HepG2 (cell line): ENCODE data around the gene ZNF384. TPM values are rescaled to one million over a fixed set of nuclear protein-coding genes. Genes with fewer than 3 reads are reported as not detected.

Experiments
- ATAC-seq: fragments of 200-7000 bp; cut with Tn5 transposase; 3 replicates; pipeline ENCODE4 v1.9.1; 2020; ENCODE audit warnings: mild to moderate bottlenecking, moderate library complexity
- BruUV-seq: library from RNA; stranded (reverse); fragments of 400-500 nt; replicated peaks from 2 replicates; lab custom pipeline; 2021; lab: Mats Ljungman, UMichigan
- CTCF ChIA-PET: fragments of 300-600 bp; formaldehyde crosslinking; extraction: SDS; loops from one replicate; lab custom pipeline; 2021; ENCODE audit warnings: low total read pairs, inconsistent platforms, low intra/inter-chr PET ratio; lab: Yijun Ruan, JAX
- POLR2A ChIA-PET: fragments of 350-600 bp; sonication (Branson Sonifier 250); formaldehyde crosslinking; loops from one replicate; lab custom pipeline; 2020; ENCODE audit warnings: antibody characterized with exemption, inconsistent platforms; lab: Yijun Ruan, JAX
- DNase-seq: peaks from one replicate; pipeline ENCODE4 v3.0.0-alpha.2; 2015; ENCODE audit warnings: low spot score
- FAIRE-seq: peaks from 3 replicates; lab custom pipeline; 2011; peaks lifted over from hg19 to GRCh38; lab: Jason Lieb, UNC
- H2AFZ ChIP-seq: one replicate; pipeline ENCODE4 v1.6.1; 2011; ENCODE audit warnings: low read length, inconsistent platforms
- H3K27ac ChIP-seq: fragments of 300-600 bp; 3 replicates; pipeline ENCODE4 v1.8.0; 2011; ENCODE audit warnings: mixed run types, mild to moderate bottlenecking, mixed read lengths, low read length, inconsistent platforms; ENCODE audit not compliant: insufficient read depth; ENCODE audit errors: extremely low read length
- H3K27me3 ChIP-seq, 2 experiments: fragments of 200-600 bp in 1 of 2; 2 replicates in 1 of 2; 3 replicates in 1 of 2; pipeline versions ENCODE4 v1.6.0 to v1.8.0; 2011; ENCODE audit warnings: low read length in 2 of 2, mild to moderate bottlenecking in 2 of 2, moderate library complexity in 2 of 2, inconsistent platforms in 1 of 2; ENCODE audit not compliant: insufficient read depth in 2 of 2, control insufficient read depth in 1 of 2
- H3K36me3 ChIP-seq, 2 experiments: fragments of 200-600 bp in 1 of 2; replicated peaks in 1 of 2; 2 replicates in 1 of 2; 3 replicates in 1 of 2; pipeline versions ENCODE4 v1.5.1 to v1.8.0; 2011; ENCODE audit warnings: low read length in 2 of 2, inconsistent platforms in 1 of 2; ENCODE audit not compliant: insufficient read depth in 2 of 2, control insufficient read depth in 1 of 2
- H3K4me1 ChIP-seq: 2 replicates; pipeline ENCODE4 v1.5.1; 2012; ENCODE audit warnings: low read length, inconsistent platforms; ENCODE audit not compliant: insufficient read depth
- H3K4me2 ChIP-seq: 2 replicates; pipeline ENCODE4 v1.6.0; 2011; ENCODE audit warnings: low read depth, low read length, inconsistent platforms
- H3K4me3 ChIP-seq, 3 experiments: fragments of 200-600 bp in 1 of 3; sonication (generic), shearing (Covaris generic) in 1 of 3; replicated peaks in 1 of 3; 2 replicates each; pipeline ENCODE4 v1.5.1; 2011 to 2016; ENCODE audit warnings: low read length in 3 of 3, inconsistent platforms in 2 of 3, low read depth in 2 of 3, mild to moderate bottlenecking in 2 of 3, control low read depth in 1 of 3, mixed read lengths in 1 of 3; ENCODE audit not compliant: insufficient read depth in 1 of 3
- H3K79me2 ChIP-seq: one replicate; pipeline ENCODE4 v1.6.1; 2011; ENCODE audit warnings: low read length, inconsistent platforms; ENCODE audit not compliant: insufficient read depth
- H3K9ac ChIP-seq: 2 replicates; pipeline ENCODE4 v1.6.0; 2011; ENCODE audit warnings: mild to moderate bottlenecking, low read depth, low read length, inconsistent platforms; ENCODE audit not compliant: insufficient read depth
- H3K9me3 ChIP-seq: 2 replicates; pipeline ENCODE4 v1.5.1; 2012; ENCODE audit warnings: mild to moderate bottlenecking, low read length
- H4K20me1 ChIP-seq: 2 replicates; pipeline ENCODE4 v1.6.0; 2011; ENCODE audit warnings: inconsistent platforms, mild to moderate bottlenecking, low read length, moderate library complexity; ENCODE audit not compliant: insufficient read depth
- CC2D1A ChIP-seq: sonication (generic); formaldehyde crosslinking; IDR thresholded peaks from 2 replicates; pipeline ENCODE4 v1.8.1; 2023; ENCODE audit warnings: mild to moderate bottlenecking, missing genetic modification reagents
- ELK4 ChIP-seq: sonication (generic); formaldehyde crosslinking; IDR thresholded peaks from 2 replicates; pipeline ENCODE4 v1.9.0; 2021; ENCODE audit warnings: missing genetic modification reagents, borderline replicate concordance
- KDM4B ChIP-seq: sonication (generic); formaldehyde crosslinking; IDR thresholded peaks from 2 replicates; pipeline ENCODE4 v1.4.0; 2020; ENCODE audit warnings: missing genetic modification reagents
- MTA1 ChIP-seq: sonication (generic); formaldehyde crosslinking; IDR thresholded peaks from 2 replicates; pipeline ENCODE4 v1.4.0; 2020; ENCODE audit warnings: missing genetic modification reagents, mild to moderate bottlenecking, borderline replicate concordance
- MZF1 ChIP-seq: sonication (generic); formaldehyde crosslinking; IDR thresholded peaks from 2 replicates; pipeline ENCODE4 v1.8.1; 2023; ENCODE audit warnings: mild to moderate bottlenecking, missing genetic modification reagents, borderline replicate concordance
- NFYB ChIP-seq: sonication (generic); formaldehyde crosslinking; IDR thresholded peaks from 2 replicates; pipeline ENCODE4 v1.4.0; 2020; ENCODE audit warnings: missing genetic modification reagents
- SMAD9 ChIP-seq: sonication (generic); formaldehyde crosslinking; IDR thresholded peaks from 2 replicates; pipeline ENCODE4 v1.5.1; 2020; ENCODE audit warnings: mild to moderate bottlenecking, missing genetic modification reagents
- SMC3 ChIP-seq: IDR thresholded peaks from 2 replicates; pipeline ENCODE4 v1.6.1; 2011; ENCODE audit warnings: low read length, improper control_type of control experiment
- ZFP1 ChIP-seq: IDR thresholded peaks from 2 replicates; pipeline ENCODE4 v1.6.1; 2016
- ZMYM4 ChIP-seq: sonication (generic); formaldehyde crosslinking; IDR thresholded peaks from 2 replicates; pipeline ENCODE4 v1.8.1; 2023; ENCODE audit warnings: mild to moderate bottlenecking, missing genetic modification reagents
- ZNF143 ChIP-seq: sonication (generic); formaldehyde crosslinking; IDR thresholded peaks from 2 replicates; pipeline ENCODE4 v1.4.0; 2020; ENCODE audit warnings: missing genetic modification reagents
- ZNF614 ChIP-seq: IDR thresholded peaks from 2 replicates; pipeline ENCODE4 v1.6.1; 2018; ENCODE audit warnings: missing biosample characterization, missing genetic modification reagents, inconsistent platforms, borderline replicate concordance
- ZNF816 ChIP-seq: sonication (generic); formaldehyde crosslinking; IDR thresholded peaks from 2 replicates; pipeline ENCODE4 v1.8.0; 2022; ENCODE audit warnings: missing genetic modification reagents, mild to moderate bottlenecking, borderline replicate concordance
- ZSCAN12 ChIP-seq: sonication (generic); formaldehyde crosslinking; IDR thresholded peaks from 2 replicates; pipeline ENCODE4 v1.9.0; 2021; ENCODE audit warnings: mild to moderate bottlenecking, missing genetic modification reagents
- WGBS: methylation state at CpG from one replicate; pipeline ENCODE4 v1.1.6; 2017; ENCODE audit warnings: low lambda C conversion rate; 5-methylcytosine and 5-hydroxymethylcytosine counted together
- in situ Hi-C: cut with HindIII; loops from 2 replicates; pipeline ENCODE4 v1.10.0; 2017; ENCODE audit warnings: low pct_unique_long_range_greater_than_20kb; ENCODE audit not compliant: extremely low pct_ligation_motif_present
- intact Hi-C: fragments of 100-400 bp; cut with micrococcal nuclease; formaldehyde crosslinking; loops from one replicate; pipeline ENCODE4 v1.10.0; 2022; ENCODE audit not compliant: unreplicated experiment
- polyA plus RNA-seq, 8 experiments: library from polyadenylated mRNA; depleted of rRNA in 3 of 8; stranded (reverse) in 7 of 8; unstranded in 1 of 8; fragments of >200 nt; fragmentation: Illumina TruSeq in 4 of 8; extraction: Trizol in 4 of 8; gene quantifications; 2 replicates each; pipeline versions ENCODE4 v1.2.1 to v1.2.3, GENCODE V29; 2011 to 2016; ENCODE audit warnings: low read depth in 4 of 8, missing spikeins in 1 of 8, mixed read lengths in 1 of 8; ENCODE audit not compliant: insufficient read depth in 1 of 8
- total RNA-seq, 5 experiments: library from RNA; depleted of rRNA; stranded (reverse); fragments of >200 nt; fragmentation: Illumina TruSeq; extraction: Trizol; gene quantifications; 2 replicates each; pipeline ENCODE4 v1.2.3, GENCODE V29; 2016; ENCODE audit warnings: low read depth in 1 of 5
- TF ChIP-seq, protein P1 (sequence below): sonication (generic); formaldehyde crosslinking; IDR thresholded peaks from 2 replicates; pipeline ENCODE4 v1.8.0; 2022; ENCODE audit warnings: missing genetic modification reagents, low read depth, mild to moderate bottlenecking, borderline replicate concordance
- TF ChIP-seq, protein P2 (sequence below): sonication (generic); formaldehyde crosslinking; IDR thresholded peaks from 2 replicates; pipeline ENCODE4 v1.8.0; 2022; ENCODE audit warnings: missing genetic modification reagents, mild to moderate bottlenecking, inconsistent platforms, borderline replicate concordance

Gene ZNF384
- total and polyA plus RNA-seq, 2 of the 13 experiments (the other 11 are each of a cell fraction or from before 2014, with no cell fraction given), result 23.6 to 55.3 TPM

GRCh38 chr12:6695313-6696045, 6.3 kb upstream of the ZNF384 start:
- Histone ChIP-seq H3K9ac (no peak overlapping the region), H3K27ac (no peak overlapping the region), H3K4me2 (no peak overlapping the region), H3K4me1 (peaks cover 20% of the 10 kb centered on the region), H3K36me3 (no peaks in the 10 kb centered on the region), H3K27me3 (peaks cover 6 to 53% of the 10 kb centered on the region in 2 experiments), H2AFZ (no peak overlapping the region), H3K79me2 (no peaks in the 10 kb centered on the region), H3K4me3 (no peak overlapping the region), H4K20me1 (no peaks in the 10 kb centered on the region), H3K9me3 (no peaks in the 10 kb centered on the region)
- no peak for ATAC-seq
- TF ChIP-seq MZF1 (CRISPR knock-in tag), result no peak
- TF ChIP-seq SMC3, result no peak
- ChIA-PET CTCF (no interaction called here), POLR2A (no interaction called here)
- in situ Hi-C loops (loop anchor here (5.0 kb wide), 2 partner anchors 33 to 78 kb away; partner anchors contain the start of gene ING4), intact Hi-C loops (loop anchor here (5.0 kb wide), 1 partner anchor 143 kb away; no protein-coding TSS in a partner anchor)
- no peak for DNase-seq
- WGBS, result 12% methylated on average over 5 of the region's 11 CpGs
- FAIRE-seq, result no peak
- no TSS peak for BruUV-seq

DNA sequence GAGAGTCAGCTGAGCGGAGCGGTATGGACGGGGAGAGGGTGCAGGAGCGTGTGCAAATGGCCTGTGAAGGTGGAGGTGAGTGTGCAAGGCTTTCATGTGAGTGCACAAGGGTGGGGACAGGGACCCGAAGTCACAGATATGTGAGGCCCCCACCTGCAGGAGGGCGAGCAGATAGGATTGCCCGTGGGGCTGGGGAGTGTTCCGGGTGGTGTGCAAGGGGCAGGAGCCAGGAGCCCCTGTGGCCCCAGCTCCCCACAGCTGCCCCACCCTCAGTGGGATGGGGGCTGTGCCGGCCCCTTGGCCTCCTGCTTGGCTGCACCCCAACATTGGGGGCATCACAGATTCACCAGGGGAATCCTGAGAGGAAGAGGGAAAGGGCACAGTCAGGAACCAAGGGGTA, 5.5 kb upstream of the ZNF384 start:
- no peaks in the 10 kb centered on the region for H3K9me3 ChIP-seq
- BruUV-seq, result no TSS peak
- no peak overlapping the region for H3K9ac ChIP-seq
- TF ChIP-seq, protein P1, sequence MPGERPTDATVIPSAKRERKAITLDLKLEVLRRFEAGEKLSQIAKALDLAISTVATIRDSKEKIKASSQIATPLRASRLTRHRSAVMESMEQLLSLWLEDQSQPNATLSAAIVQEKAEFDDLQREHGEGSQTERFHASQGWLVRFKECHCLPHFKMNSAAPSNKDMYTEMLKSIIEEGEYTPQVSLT, result no peak
- no peak for TF ChIP-seq ZNF816 (CRISPR knock-in tag)
- TF ChIP-seq ZMYM4, result no peak
- TF ChIP-seq ZNF614 (CRISPR knock-in tag), result no peak
- no peak for TF ChIP-seq SMAD9 (CRISPR knock-in tag)
- TF ChIP-seq ZNF143 (CRISPR knock-in tag), result no peak
- TF ChIP-seq ZSCAN12, result no peak
- TF ChIP-seq ZFP1 (CRISPR knock-in tag), result no peak
- TF ChIP-seq KDM4B (CRISPR knock-in tag), result no peak
- TF ChIP-seq NFYB (CRISPR knock-in tag), result no peak
- TF ChIP-seq MTA1 (CRISPR knock-in tag), result no peak
- TF ChIP-seq ELK4, result no peak
- TF ChIP-seq, protein P2, sequence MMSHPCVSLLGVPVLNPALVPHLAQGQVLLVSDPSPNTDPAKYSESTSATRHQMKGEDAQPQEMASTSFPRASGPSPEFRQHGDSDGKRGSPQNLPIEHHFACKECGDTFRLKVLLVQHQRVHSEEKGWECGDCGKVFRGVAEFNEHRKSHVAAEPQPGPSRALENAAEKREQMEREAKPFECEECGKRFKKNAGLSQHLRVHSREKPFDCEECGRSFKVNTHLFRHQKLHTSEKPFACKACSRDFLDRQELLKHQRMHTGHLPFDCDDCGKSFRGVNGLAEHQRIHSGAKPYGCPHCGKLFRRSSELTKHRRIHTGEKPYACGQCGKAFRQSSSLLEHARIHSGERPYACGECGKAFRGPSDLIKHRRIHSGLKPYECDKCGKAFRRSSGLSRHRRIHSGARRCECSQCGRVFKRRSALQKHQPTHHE, result no peak
- no peak for TF ChIP-seq CC2D1A

More for the DNA sequence above, 5.5 kb upstream of the ZNF384 start:
- peak overlapping the region; percentile 6; the same call in 1 of the 2 replicates for H3K4me2 ChIP-seq
- POLR2A ChIA-PET, result no interaction called here
- no peaks in the 10 kb centered on the region for H4K20me1 ChIP-seq
- no peak overlapping the region for H2AFZ ChIP-seq
- H3K27me3 ChIP-seq, result peaks cover 3 to 45% of the 10 kb centered on the region in 2 experiments
- ATAC-seq, result no peak
- in situ Hi-C loops, result loop anchor here (5.0 kb wide), 2 partner anchors 32 to 77 kb away; partner anchors contain the start of gene ING4
- H3K36me3 ChIP-seq, result no peaks in the 10 kb centered on the region
- no peak overlapping the region; a peak in 1 of 6 replicates for H3K4me3 ChIP-seq
- H3K79me2 ChIP-seq, result peaks cover 4% of the 10 kb centered on the region
- intact Hi-C loops, result loop anchor here (5.0 kb wide), 1 partner anchor 142 kb away; no protein-coding TSS in a partner anchor
- H3K4me1 ChIP-seq, result peaks cover 18% of the 10 kb centered on the region
- no peak overlapping the region for H3K27ac ChIP-seq
- CTCF ChIA-PET, result no interaction called here
- FAIRE-seq, result no peak
- DNase-seq, result no peak
- 11% methylated on average over 9 of the region's 9 CpGs for WGBS
